Right ventricle myocardium superior (tissue), 1 donor: Measurements from ENCODE around the gene CSNK2A1. TPM values are rescaled to one million over a fixed set of nuclear protein-coding genes. Genes with fewer than 3 reads are reported as not detected.
"Not testable (repeated sequence)": the region's sequence is repeated elsewhere in the genome, so short reads cannot be mapped to it uniquely, and the experiment has no call there.

Source experiments
- ATAC-seq: fragments of 200-7000 bp; cut with Tn5 transposase; one replicate; pipeline ENCODE4 v1.9.1; 2020; ENCODE audit warnings: mild to moderate bottlenecking; ENCODE audit not compliant: poor library complexity
- DNase-seq: peaks from one replicate; pipeline ENCODE4 v3.0.0-alpha.2; 2020
- intact Hi-C: fragments of 100-400 bp; cut with DNase I; formaldehyde crosslinking; loops from one replicate; pipeline ENCODE4 v1.11.2; 2022
- long read RNA-seq: library from polyadenylated mRNA; unstranded; transcript quantifications from one replicate; pipeline ENCODE4 v2.0.0, GENCODE V29; 2021
- total RNA-seq: library from RNA; stranded (reverse); fragmentation: NEBNext Ultra II Directional; extraction: Animal tissue kit (Norgen Biotek cat#: 25700); gene quantifications from one replicate; pipeline ENCODE4 v1.2.1, GENCODE V29; 2021
- donor health status: DM: no; HTN: yes; CAD: no; lungs with severe emphysema.

Gene CSNK2A1
- 103 TPM for total RNA-seq
- long read RNA-seq, full-length matches to known transcripts, result 118 of 132 reads
- long read RNA-seq, partial matches to known transcripts, result 8 of 132 reads
- long read RNA-seq, other reads (novel, unspliced or antisense), result 6 of 132 reads

DNA sequence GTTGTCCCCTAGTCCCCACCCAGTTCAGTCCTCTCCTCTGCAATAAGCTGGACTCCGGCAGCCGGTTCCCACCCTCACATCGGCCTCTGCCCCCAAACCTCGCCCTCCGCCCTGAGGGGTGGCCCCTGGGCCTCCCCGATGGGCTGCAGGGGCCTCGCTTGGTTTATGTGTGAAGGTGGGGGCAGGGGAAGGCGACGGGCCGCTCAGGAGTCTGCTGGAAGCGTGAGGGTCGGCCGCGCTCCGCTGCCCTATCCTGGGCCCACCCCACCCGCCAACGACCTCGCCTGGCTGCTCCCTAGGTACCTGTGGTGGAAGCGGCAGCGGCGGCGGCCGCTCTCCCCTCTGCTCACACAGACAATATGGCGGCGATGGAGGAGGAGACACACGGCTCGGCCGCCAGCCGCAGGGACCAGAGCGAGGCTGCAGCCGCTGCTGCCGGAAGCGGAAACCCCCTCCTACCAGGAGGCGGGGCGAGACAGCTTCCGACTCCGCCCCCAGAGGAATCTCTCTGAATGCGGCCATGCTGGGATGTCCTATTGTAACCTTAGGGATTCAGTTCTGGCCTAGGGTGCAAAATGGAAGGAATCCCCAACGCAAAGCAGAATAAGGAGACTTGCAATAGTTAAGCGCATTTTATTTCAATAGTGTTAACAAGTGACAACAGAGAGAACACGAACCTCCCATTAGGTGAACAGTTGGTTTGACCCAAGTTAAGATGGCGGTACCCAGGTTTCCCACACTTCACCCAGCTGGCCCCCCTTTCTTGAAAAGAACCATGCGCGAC, at the start of gene CSNK2A1:
Gene CSNK2A1, minus strand, starts transcription at position 422 of the 784 bp plus-strand sequence. CDS start 35,239 bp downstream, outside the sequence.
- ATAC-seq (peak; percentile 99), DNase-seq (peak; percentile 97)
- intact Hi-C loops, result no loop called here

- intact Hi-C loops, result no loop called here
- DNase-seq, result no peak
- ATAC-seq, result no peak
Observed at GRCh38 chr20:592506-592905, 48.9 kb upstream of the CSNK2A1 start.

DNA sequence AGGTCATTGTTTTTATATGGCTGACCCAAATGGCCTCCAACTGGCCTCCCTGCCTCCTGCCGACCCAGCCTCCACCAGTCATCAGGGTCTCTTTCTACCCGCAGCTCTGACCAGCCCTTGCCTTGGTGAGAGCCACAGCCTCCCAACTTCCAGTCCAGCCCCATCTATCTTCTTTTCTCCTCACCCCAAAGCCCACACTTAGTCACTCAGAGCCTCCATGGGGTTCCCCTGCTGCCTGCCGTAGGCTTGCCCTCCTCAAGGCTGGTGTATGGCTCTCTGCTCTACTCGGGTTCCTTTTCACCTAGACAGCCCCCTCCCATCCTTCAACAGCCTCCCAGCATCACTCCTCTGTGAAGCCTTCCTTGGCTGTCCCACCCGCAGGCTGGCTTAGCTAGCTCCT, 48.4 kb upstream of the CSNK2A1 start:
- intact Hi-C loops, result no loop called here
- DNase-seq, result no peak
- ATAC-seq, result no peak

- ATAC-seq, result peak; percentile 26
- peak; percentile 23 for DNase-seq
- intact Hi-C loops, result no loop called here
Observed at GRCh38 chr20:588932-589672, 45.5 kb upstream of the CSNK2A1 start.

GRCh38 chr20:588476-588875, 44.9 kb upstream of the CSNK2A1 start:
- ATAC-seq, result peak; percentile 54
- DNase-seq, result peak; percentile 36
- intact Hi-C loops, result no loop called here

DNA sequence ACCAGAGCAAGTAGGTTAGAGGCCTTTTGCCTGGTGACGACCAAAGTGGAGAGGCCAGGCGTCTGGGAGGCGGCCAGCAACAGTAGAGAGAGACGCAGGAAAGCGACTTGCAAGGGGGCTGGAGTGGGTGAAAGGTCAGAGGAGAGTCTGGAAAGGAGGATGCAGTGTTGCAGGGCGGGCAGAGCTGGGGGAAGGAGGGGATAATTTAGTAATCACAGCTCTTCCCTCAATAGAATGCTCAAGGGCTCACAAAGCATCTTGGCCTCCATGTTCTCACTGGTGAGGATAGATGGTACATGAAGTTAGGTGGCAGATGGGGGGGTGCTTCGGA, 41.3 kb upstream of the CSNK2A1 start:
- intact Hi-C loops, result no loop called here
- no peak for DNase-seq
- no peak for ATAC-seq

GRCh38 chr20:584161-584970, 40.8 kb upstream of the CSNK2A1 start:
- intact Hi-C loops, result no loop called here
- no peak for ATAC-seq
- no peak for DNase-seq

DNA sequence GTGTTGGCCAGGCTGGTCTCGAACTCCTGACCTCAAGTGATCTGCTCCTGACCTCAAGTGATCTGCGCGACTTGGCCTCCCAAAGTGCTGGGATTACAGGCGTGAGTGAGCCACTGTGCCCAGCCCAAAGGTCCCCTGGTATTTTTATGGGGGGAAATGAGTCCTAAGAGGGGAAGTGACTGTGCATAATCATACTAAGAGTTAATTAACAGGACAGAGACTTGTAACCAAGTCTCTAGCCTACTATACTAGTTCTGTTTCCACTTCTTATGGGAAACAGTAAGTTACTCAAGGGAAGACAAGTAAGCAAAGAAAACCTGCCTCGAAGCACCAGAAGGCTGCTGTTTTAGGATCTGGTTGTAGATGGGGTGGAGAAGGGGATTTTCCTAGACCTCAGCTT, 38.6 kb upstream of the CSNK2A1 start:
- intact Hi-C loops, result no loop called here
- DNase-seq (no peak), ATAC-seq (no peak)

GRCh38 chr20:578940-579690, 35.5 kb upstream of the CSNK2A1 start:
- DNase-seq, ATAC-seq, intact Hi-C loops: not testable (repeated sequence)

- DNase-seq, result no peak
- intact Hi-C loops, result no loop called here
- no peak for ATAC-seq
Observed at GRCh38 chr20:577167-577791, 33.7 kb upstream of the CSNK2A1 start.

DNA sequence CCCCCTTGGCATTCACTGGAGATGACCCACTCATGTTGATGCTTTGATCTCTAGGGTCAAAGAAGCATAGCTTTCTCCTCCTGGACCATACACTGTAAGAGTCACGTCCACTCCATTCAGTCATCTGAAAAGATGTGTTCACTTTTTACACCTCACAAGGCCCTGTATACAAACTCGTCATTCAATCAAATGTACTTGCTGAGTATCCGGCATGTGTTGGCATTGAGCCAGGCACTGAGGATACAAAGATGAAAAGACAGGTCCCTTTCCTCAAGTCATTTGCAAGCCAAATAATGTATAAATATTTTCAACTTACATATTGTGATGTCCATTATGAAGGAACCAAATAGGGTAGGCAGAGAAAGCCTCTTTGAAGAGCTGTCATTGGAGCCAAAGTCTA, 32.6 kb upstream of the CSNK2A1 start:
- DNase-seq, result no peak
- no peak for ATAC-seq
- intact Hi-C loops, result no loop called here

- ATAC-seq, result no peak
- DNase-seq, result no peak
- intact Hi-C loops, result no loop called here
Observed at GRCh38 chr20:575230-575629, 31.6 kb upstream of the CSNK2A1 start.

DNA sequence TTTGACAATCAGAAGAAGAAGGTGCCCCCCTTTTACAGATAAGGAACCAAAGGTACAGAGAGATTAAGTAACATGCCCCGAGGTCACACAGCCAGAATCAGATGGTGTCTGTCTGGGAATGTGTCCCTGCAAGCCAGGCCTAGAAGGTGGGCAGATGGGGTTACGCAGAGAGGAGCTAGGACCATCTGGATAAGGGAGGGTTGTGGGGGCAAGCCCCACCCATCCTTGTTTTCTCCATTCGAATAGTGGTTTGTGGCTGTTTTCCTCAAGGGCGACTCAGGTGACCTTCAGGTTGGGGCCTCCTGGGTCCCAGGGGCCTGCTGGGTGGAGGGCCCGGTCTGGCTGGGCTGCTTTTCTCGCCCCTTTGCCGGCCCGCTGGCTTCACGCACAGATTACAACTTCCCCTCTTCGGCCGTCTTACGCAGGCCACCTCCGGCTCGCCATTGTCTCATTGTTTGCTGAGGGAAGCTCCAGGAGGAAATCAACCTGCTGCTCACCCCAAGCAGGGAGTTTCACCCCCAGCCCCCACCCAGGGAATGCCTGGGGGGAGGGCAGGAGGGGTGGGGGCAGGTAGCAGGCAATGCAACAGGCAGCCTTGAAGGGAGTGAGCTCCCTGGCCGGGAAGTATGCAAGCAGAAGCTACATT, 30.8 kb upstream of the CSNK2A1 start:
- ATAC-seq (peak; percentile 13), DNase-seq (peak; percentile 47)
- intact Hi-C loops, result no loop called here

GRCh38 chr20:573414-574296, 30.1 kb upstream of the CSNK2A1 start:
- ATAC-seq (no peak), DNase-seq (no peak)
- intact Hi-C loops, result no loop called here

DNA sequence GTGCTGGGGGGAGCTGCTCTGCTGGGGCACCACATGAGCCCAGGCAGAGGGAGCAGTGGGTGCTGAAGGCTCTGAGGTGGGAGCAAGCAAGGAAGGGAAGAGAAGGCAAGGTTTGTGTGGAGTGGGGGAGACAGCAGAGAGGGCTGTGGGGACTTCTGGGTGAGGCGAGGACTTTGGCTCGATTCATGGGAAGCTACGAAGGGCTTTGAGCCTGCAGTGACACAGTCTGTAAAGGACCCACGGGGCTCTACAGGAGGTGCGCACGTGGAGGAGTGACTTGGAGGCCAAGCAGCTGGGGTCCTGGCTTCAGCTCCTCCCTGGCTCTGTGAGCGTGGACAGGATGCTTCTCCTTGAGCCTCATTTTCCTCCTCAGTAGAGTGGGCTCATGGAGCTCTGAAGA, 29.1 kb upstream of the CSNK2A1 start:
- intact Hi-C loops, result no loop called here
- DNase-seq (no peak), ATAC-seq (no peak)

GRCh38 chr20:571754-572441, 28.3 kb upstream of the CSNK2A1 start:
- peak; percentile 79 for ATAC-seq
- intact Hi-C loops, result no loop called here
- DNase-seq, result peak; percentile 89
